Neural progenitor cell (in vitro differentiated cells): Measurements from ENCODE around the gene RSL24D1. TPM values are rescaled to one million over a fixed set of nuclear protein-coding genes. Genes with fewer than 3 reads are reported as not detected.

Experiments used
- DNase-seq: peaks from one replicate; pipeline ENCODE4 v3.0.0-alpha.2; 2016; ENCODE audit warnings: low spot score
- H2AFZ ChIP-seq: fragments of 200-600 bp; sonication (generic); replicated peaks from 2 replicates; pipeline ENCODE4 v1.6.1; 2016; ENCODE audit warnings: antibody characterized with exemption
- H3F3A ChIP-seq: fragments of 200-600 bp; sonication (generic); 2 replicates; pipeline ENCODE4 v1.6.1; 2016; ENCODE audit warnings: antibody characterized with exemption, low read depth
- H3K27ac ChIP-seq: fragments of 200-600 bp; sonication (generic); 2 replicates; pipeline ENCODE4 v1.5.1; 2016; ENCODE audit warnings: mild to moderate bottlenecking
- H3K27me3 ChIP-seq: fragments of 200-600 bp; sonication (generic); 2 replicates; pipeline ENCODE4 v1.6.1; 2016; ENCODE audit warnings: mild to moderate bottlenecking, moderate library complexity
- H3K36me3 ChIP-seq: fragments of 200-600 bp; sonication (generic); 2 replicates; pipeline ENCODE4 v1.5.1; 2016
- H3K4me1 ChIP-seq: fragments of 200-600 bp; sonication (generic); 2 replicates; pipeline ENCODE4 v1.6.1; 2016; ENCODE audit warnings: mixed run types
- H3K4me2 ChIP-seq: fragments of 200-600 bp; sonication (generic); 2 replicates; pipeline ENCODE4 v1.6.1; 2016
- H3K4me3 ChIP-seq: fragments of 200-600 bp; sonication (generic); 2 replicates; pipeline ENCODE4 v1.5.1; 2016
- H3K79me2 ChIP-seq: fragments of 200-600 bp; sonication (generic); 2 replicates; pipeline ENCODE4 v1.6.1; 2016; ENCODE audit warnings: low read depth
- H3K9ac ChIP-seq: fragments of 200-600 bp; sonication (generic); 2 replicates; pipeline ENCODE4 v1.6.1; 2016
- H3K9me3 ChIP-seq: fragments of 200-600 bp; sonication (generic); 2 replicates; pipeline ENCODE4 v1.5.1; 2016; ENCODE audit warnings: low read depth
- H4K20me1 ChIP-seq: fragments of 200-600 bp; sonication (generic); 2 replicates; pipeline ENCODE4 v1.6.1; 2016; ENCODE audit warnings: low read depth
- H3K27ac Mint-ChIP-seq: 3 replicates; pipeline ENCODE4 v1.8.0; 2021; ENCODE audit warnings: mixed read lengths
- H3K27me3 Mint-ChIP-seq: 2 replicates; pipeline ENCODE4 v1.8.0; 2022; ENCODE audit warnings: low read depth, mild to moderate bottlenecking, inconsistent platforms, moderate library complexity, mixed read lengths; ENCODE audit not compliant: insufficient read depth
- H3K36me3 Mint-ChIP-seq: 3 replicates; pipeline ENCODE4 v1.8.0; 2021; ENCODE audit warnings: mixed read lengths
- H3K4me1 Mint-ChIP-seq: 3 replicates; pipeline ENCODE4 v1.8.0; 2021; ENCODE audit warnings: mixed read lengths
- H3K4me3 Mint-ChIP-seq: 3 replicates; pipeline ENCODE4 v1.8.0; 2021; ENCODE audit warnings: mild to moderate bottlenecking, moderate library complexity, mixed read lengths
- H3K9me3 Mint-ChIP-seq: 3 replicates; pipeline ENCODE4 v1.8.0; 2020; ENCODE audit warnings: mixed read lengths
- CTCF ChIP-seq: fragments of 200-600 bp; sonication (generic); IDR thresholded peaks from 2 replicates; pipeline ENCODE4 v1.5.1; 2017; ENCODE audit warnings: antibody characterized with exemption, mild to moderate bottlenecking
- EZH2 ChIP-seq: fragments of 200-600 bp; sonication (generic); IDR thresholded peaks from 2 replicates; pipeline ENCODE4 v1.6.1; 2017; ENCODE audit warnings: antibody characterized with exemption, mild to moderate bottlenecking, moderate library complexity
- EZH2phosphoT487 ChIP-seq: fragments of 200-600 bp; sonication (generic); IDR thresholded peaks from 2 replicates; pipeline ENCODE4 v1.6.1; 2017; ENCODE audit warnings: antibody characterized with exemption
- total RNA-seq: library from RNA; depleted of rRNA; stranded (reverse); fragments of >200 nt; gene quantifications from 2 replicates; pipeline ENCODE4 v1.2.3, GENCODE V29; 2015; ENCODE audit warnings: low replicate concordance

RSL24D1 gene
- total RNA-seq, 1 donor from 2014 or later = 192 TPM

- Mint-ChIP-seq H3K27ac (no peak overlapping the region), H3K4me1 (no peaks in the 10 kb centered on the region), H3K27me3 (no peaks in the 10 kb centered on the region), H3K36me3 (no peaks in the 10 kb centered on the region), H3K9me3 (no peaks in the 10 kb centered on the region), H3K4me3 (no peak overlapping the region)
- H2AFZ ChIP-seq = no peak overlapping the region
- no peaks in the 10 kb centered on the region for H3K36me3 ChIP-seq
- no peaks in the 10 kb centered on the region for H3F3A ChIP-seq
- H3K9me3 ChIP-seq = no peaks in the 10 kb centered on the region
- no peak overlapping the region for H3K27ac ChIP-seq
- no peak for TF ChIP-seq CTCF
- no peaks in the 10 kb centered on the region for H3K4me1 ChIP-seq
- H4K20me1 ChIP-seq = no peaks in the 10 kb centered on the region
- DNase-seq = no peak
- no peak overlapping the region for H3K9ac ChIP-seq
- H3K79me2 ChIP-seq = no peaks in the 10 kb centered on the region
- H3K27me3 ChIP-seq = no peaks in the 10 kb centered on the region
- no peak overlapping the region for H3K4me2 ChIP-seq
- no peak overlapping the region for H3K4me3 ChIP-seq
Measured at GRCh38 chr15:55238877-55239276, 42.1 kb upstream of the RSL24D1 start.

GRCh38 chr15:55237219-55238130 is 40.7 kb upstream of the RSL24D1 start:
- no peak overlapping the region for H2AFZ ChIP-seq
- no peaks in the 10 kb centered on the region for H3K79me2 ChIP-seq
- no peaks in the 10 kb centered on the region for H4K20me1 ChIP-seq
- Mint-ChIP-seq H3K27ac (no peak overlapping the region), H3K4me3 (no peak overlapping the region), H3K36me3 (no peaks in the 10 kb centered on the region), H3K4me1 (no peaks in the 10 kb centered on the region), H3K27me3 (no peaks in the 10 kb centered on the region), H3K9me3 (no peaks in the 10 kb centered on the region)
- H3K4me1 ChIP-seq = no peaks in the 10 kb centered on the region
- H3K27ac ChIP-seq = no peak overlapping the region
- H3K36me3 ChIP-seq = no peaks in the 10 kb centered on the region
- H3K4me3 ChIP-seq = no peak overlapping the region
- no peak overlapping the region for H3K9ac ChIP-seq
- H3F3A ChIP-seq = no peaks in the 10 kb centered on the region
- DNase-seq = no peak
- H3K9me3 ChIP-seq = no peaks in the 10 kb centered on the region
- no peak for TF ChIP-seq EZH2
- TF ChIP-seq EZH2phosphoT487 = no peak
- TF ChIP-seq CTCF = no peak
- H3K27me3 ChIP-seq = no peaks in the 10 kb centered on the region
- no peak overlapping the region for H3K4me2 ChIP-seq

GRCh38 chr15:55235546-55236036 is 38.9 kb upstream of the RSL24D1 start:
- H3K79me2 ChIP-seq = no peaks in the 10 kb centered on the region
- no peak overlapping the region for H3K27ac ChIP-seq
- Mint-ChIP-seq H3K4me3 (no peak overlapping the region), H3K9me3 (no peaks in the 10 kb centered on the region), H3K4me1 (no peaks in the 10 kb centered on the region), H3K27ac (no peak overlapping the region), H3K36me3 (no peaks in the 10 kb centered on the region), H3K27me3 (no peaks in the 10 kb centered on the region)
- no peaks in the 10 kb centered on the region for H3K9me3 ChIP-seq
- H3K4me1 ChIP-seq = no peaks in the 10 kb centered on the region
- no peak overlapping the region for H2AFZ ChIP-seq
- H3K36me3 ChIP-seq = no peaks in the 10 kb centered on the region
- no peak overlapping the region for H3K4me2 ChIP-seq
- TF ChIP-seq EZH2phosphoT487 (no peak), EZH2 (no peak), CTCF (no peak)
- H3K9ac ChIP-seq = no peak overlapping the region
- H3K27me3 ChIP-seq = no peaks in the 10 kb centered on the region
- no peaks in the 10 kb centered on the region for H3F3A ChIP-seq
- no peaks in the 10 kb centered on the region for H4K20me1 ChIP-seq
- H3K4me3 ChIP-seq = no peak overlapping the region
- DNase-seq = no peak
